Mononuclear cell (primary cell): ENCODE data around the gene SAMD4B. TPM values are rescaled to one million over a fixed set of nuclear protein-coding genes. Genes with fewer than 3 reads are reported as not detected.
"Not testable (repeated sequence)": the region's sequence is repeated elsewhere in the genome, so short reads cannot be mapped to it uniquely, and the experiment has no call there.

ENCODE experiments used
- H3K27me3 ChIP-seq: 2 replicates; pipeline ENCODE4 v1.6.0; 2011; ENCODE audit warnings: low read length, control low read depth; ENCODE audit not compliant: insufficient read depth
- H3K4me1 ChIP-seq: 2 replicates; pipeline ENCODE4 v1.5.1; 2011; ENCODE audit warnings: mild to moderate bottlenecking, low read length, control low read depth; ENCODE audit not compliant: insufficient read depth
- H3K4me3 ChIP-seq: 2 replicates; pipeline ENCODE4 v1.5.1; 2011; ENCODE audit warnings: mild to moderate bottlenecking, low read length, moderate library complexity
- H3K9me3 ChIP-seq: 2 replicates; pipeline ENCODE4 v1.5.1; 2011; ENCODE audit warnings: low read depth, mild to moderate bottlenecking, control low read depth, low read length
- total RNA-seq: library from RNA; depleted of rRNA; stranded (reverse); fragments of >200 nt; gene quantifications from one replicate; pipeline ENCODE4 v1.2.3, GENCODE V29; 2012

Gene SAMD4B
- total RNA-seq, 1 donor, result 30.0 TPM

DNA sequence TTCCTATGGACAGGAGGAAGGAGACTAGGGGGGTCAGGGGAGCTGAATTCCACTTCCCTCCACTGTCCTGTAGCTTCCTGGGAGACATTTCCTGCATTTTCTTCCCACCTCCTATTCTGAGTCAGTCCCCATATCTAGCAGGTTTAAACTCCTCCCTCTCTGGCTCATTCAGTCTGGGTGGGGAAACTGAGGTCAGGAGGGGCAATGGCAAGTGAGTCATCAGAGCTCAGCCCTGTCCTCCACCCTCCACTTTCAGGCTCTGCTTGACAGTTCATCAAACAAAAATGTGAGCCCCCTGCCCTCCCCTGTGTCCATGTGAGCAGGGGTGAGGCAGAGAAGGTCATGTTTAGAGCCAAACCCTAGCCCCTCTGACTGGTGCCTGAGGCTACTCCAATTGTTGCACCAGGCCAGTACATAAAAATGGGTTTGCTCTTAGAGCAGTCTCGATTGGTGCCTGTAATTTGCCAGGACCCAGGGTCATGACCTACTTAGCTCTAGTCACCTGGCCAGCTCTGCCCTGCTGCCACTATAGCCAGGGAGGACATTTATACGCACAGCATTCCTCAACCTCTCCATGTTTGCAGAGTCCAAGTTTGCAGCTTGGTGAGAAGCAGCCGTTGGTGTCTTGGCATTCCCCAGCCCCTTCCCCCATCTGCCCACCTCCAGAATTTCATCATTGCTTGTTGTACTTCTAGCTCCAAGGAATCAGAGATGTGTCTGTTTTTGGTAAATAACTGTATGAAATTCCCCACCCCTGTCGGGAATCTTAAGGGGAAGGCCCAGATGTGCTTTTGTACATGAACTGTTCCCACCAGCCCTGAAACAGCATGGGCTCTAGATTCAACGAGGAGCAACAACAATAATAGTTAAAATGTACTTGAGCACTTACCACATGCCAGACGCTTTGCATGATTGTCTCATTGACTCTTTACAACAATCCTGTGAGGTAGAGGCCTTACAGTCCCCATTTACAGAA lies 20.7 kb downstream of the SAMD4B start:
- Histone ChIP-seq H3K4me1 (no peaks in the 10 kb centered on the region), H3K27me3 (no peaks in the 10 kb centered on the region), H3K9me3 (no peaks in the 10 kb centered on the region), H3K4me3 (no peak overlapping the region)

DNA sequence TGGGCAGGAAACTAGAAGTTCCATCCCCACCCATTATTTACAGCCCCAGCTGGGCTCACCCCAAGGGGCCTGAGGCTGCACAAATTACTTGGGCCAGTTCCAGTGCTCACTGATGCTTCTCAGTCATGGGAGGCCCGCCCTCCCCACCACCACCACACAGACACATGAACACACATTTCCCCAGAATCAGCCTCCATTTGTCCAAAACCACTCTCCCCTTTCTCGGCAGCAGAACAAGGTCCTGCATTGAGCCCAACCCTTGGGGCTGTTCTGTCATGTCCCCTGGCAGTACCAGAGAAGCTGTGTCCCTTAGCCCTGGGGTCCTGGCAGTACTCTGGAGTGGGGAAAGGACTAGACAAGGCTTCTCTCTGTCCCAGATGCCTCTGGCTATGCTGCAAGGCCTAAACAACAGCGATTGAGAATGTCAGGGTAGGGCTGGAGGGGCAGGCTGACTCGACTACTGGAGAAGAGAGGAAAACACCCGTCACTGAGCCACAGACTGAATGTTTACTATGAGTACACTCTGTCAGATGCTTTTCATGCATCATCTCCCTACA lies 21.8 kb downstream of the SAMD4B start:
- Histone ChIP-seq H3K27me3 (no peaks in the 10 kb centered on the region), H3K4me1 (no peaks in the 10 kb centered on the region), H3K4me3 (no peak overlapping the region), H3K9me3 (no peaks in the 10 kb centered on the region)

DNA sequence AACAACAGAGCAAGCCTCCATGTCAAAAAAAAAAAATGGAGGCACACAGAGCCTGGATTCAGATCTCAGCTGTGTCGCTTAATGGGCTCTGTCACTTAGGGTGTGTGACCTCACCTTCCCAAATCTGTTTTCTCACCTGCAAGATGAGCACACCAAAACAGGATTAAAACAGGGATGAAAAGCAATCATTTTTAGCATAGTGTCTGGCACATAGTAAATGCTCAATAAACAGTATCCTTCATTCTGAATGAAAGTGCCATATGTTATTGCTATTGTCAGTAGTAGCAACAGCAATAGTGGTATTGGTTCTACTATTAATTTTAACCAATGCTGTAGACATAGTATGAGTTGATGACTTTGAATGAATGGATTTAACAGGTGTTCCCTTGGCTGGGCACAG lies 23.3 kb downstream of the SAMD4B start:
- H3K27me3 ChIP-seq, result no peaks in the 10 kb centered on the region
- H3K4me3 ChIP-seq, result no peak overlapping the region
- no peaks in the 10 kb centered on the region for H3K4me1 ChIP-seq
- no peaks in the 10 kb centered on the region for H3K9me3 ChIP-seq

DNA sequence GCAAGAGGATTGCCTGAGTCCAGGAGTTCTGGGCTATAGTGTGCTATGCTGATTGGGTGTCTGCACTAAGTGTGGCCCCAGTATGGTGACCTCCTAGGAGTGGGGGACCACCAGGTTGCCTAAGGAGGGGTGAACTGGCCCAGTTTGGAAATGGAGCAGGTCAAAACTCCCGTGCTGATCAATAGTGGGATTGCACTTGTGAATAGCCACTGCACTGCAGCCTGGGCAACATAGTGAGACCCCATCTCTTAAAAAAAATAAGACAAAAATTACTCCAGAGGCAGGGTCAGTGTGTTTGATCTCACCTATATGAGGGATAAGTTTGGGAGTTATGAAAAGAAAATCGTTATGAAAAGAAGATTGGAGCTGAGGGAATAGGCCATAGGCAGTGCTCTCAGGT lies 27.0 kb downstream of the SAMD4B start:
- Histone ChIP-seq H3K9me3 (no peaks in the 10 kb centered on the region), H3K4me1 (no peaks in the 10 kb centered on the region)

DNA sequence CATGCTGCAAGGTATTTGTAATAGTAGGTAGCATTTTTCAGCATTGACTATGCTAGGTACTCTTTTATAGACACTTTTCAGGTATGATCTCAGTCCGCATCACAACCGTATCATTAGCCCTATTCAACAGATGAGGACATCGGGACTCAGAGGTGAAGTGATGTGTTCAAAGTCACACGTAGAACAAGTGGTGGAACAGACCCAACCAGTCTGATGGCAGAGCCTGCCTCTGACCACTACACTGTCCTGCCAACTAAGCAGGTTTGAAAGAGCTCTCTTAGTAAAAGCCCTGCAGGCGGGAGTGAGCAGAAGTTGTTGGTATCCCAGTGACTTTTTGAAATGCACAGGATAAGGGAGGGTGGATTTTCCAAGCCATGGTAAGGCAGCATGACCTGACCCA lies 28.5 kb downstream of the SAMD4B start:
- no peaks in the 10 kb centered on the region for H3K9me3 ChIP-seq
- no peaks in the 10 kb centered on the region for H3K27me3 ChIP-seq

More for the DNA sequence above, 27.0 kb downstream of the SAMD4B start:
- Histone ChIP-seq H3K4me3 (no peak overlapping the region), H3K27me3 (no peaks in the 10 kb centered on the region)

DNA sequence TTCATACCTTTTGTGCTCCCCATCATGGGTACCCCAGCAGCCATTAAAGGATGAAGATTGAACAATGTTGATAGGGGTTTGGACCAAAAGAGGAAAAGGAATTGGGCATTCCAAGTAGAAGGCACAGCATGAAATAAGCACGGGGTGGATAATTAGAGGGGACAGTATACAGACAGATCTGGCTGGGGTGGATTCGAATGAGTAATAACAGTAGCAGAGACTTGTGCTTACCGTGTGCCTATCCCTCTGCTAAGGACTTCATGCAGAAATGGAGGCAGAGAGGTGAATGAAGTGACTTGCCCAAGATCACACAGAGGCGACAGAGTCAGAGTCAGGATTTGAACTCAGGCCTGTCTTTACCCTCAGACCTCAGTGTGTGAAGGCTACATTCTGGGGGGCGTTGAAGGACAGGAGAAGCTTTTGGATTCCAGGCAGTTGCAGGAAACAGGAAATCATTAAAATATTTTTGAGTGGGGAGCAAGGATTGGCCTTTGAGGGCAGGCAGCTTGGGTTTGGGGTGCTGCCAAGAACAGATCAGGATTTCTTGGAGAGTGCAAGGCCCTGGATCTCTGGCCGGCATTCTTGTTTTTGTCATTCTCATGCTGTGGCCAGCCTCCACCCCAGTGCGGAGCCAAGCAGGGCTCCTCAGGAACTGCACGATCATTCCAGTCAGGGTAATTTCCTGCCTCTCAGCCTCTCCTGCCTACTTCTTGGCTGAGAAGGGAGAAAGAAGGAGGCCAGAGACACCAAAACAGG lies 30.0 kb downstream of the SAMD4B start:
- no peaks in the 10 kb centered on the region for H3K27me3 ChIP-seq
- no peaks in the 10 kb centered on the region for H3K9me3 ChIP-seq
- no peaks in the 10 kb centered on the region for H3K4me1 ChIP-seq
- H3K4me3 ChIP-seq, result no peak overlapping the region

More for the DNA sequence above, 28.5 kb downstream of the SAMD4B start:
- Histone ChIP-seq H3K4me3 (no peak overlapping the region), H3K4me1 (no peaks in the 10 kb centered on the region)

DNA sequence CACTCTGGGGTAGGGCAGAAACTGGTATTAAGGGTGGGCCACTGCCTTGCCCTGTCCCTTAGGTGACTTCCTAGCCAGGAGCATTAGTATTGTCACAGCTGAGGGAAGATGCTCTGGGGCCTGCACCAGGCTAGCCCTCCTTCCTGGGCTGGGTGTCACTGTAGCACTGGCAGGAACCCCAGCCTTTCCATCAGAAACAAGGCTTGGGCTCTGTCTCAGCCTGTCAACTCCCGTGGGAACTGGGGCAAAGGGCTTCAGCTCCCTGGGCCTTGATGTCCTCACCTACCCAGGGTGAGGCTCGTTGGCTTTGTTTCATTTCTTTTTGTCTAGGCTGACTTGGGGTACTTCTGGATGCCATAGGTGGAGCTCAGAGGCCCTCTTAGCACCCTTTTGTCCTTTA lies 30.7 kb downstream of the SAMD4B start:
- Histone ChIP-seq H3K4me1 (no peaks in the 10 kb centered on the region), H3K27me3 (no peaks in the 10 kb centered on the region), H3K4me3 (no peak overlapping the region), H3K9me3 (no peaks in the 10 kb centered on the region)

DNA sequence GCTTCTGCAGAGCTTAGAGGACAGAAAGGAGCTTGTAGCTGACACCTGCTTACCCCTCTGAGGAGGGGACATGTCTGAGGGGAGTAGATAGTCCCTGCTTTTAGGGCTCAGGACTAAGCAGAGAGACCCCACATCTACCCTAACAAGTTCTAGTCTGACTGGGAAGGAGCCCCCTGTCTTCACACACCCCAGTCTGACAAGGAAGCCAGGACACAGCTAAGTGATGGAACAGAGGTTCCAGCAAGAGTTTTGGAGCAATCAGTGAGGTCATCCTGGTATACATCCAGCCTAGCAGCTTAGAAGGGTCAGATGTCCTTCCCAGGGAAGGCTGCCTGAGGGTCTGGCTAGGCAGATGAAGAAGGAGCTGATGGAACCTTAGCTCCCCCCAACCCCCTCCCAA lies 33.7 kb downstream of the SAMD4B start:
- no peaks in the 10 kb centered on the region for H3K9me3 ChIP-seq
- no peak overlapping the region for H3K4me3 ChIP-seq
- H3K4me1 ChIP-seq, result no peaks in the 10 kb centered on the region
- H3K27me3 ChIP-seq, result no peaks in the 10 kb centered on the region

DNA sequence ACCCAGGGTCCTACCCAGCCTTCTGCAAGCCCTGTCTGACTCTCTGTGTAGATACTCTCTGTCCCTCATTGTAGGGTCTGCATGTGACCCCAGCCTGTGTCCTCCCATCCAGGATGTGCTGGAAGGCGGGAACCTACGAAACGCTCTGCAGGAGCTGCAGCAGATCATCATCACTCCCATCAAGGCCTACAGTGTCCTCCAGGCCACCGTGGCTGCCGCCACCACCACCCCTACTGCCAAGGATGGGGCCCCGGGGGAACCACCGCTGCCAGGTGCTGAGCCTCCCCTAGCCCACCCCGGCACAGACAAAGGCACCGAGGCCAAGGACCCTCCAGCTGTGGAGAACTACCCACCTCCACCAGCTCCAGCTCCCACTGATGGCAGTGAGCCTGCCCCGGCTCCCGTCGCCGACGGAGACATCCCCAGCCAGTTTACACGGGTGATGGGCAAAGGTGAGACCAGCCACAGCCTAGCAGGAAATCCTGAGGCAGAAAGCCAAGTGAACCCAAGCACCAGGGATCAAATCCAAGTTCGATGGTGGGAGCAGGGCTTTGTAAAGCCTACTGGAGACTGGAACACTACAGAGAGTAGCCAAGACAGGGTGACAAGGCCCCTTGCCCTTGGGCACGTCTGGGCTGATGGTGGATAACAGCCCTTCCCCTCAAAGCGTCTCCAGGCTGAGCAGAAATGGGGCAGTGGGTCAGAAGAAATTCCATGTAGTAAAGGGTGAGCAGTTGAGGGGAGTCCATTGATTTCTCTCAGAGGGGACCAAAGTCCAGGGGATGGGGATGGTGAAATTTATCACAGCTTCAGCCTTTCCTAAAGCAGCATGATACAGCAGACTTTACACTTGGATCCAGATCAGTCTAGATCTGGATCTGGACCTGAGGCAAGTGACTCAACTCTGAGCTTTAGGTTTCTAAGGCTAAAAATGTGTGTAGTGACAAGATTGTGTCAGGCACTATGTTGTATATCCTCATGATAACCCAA lies 35.4 kb downstream of the SAMD4B start:
- Histone ChIP-seq H3K27me3 (no peaks in the 10 kb centered on the region), H3K4me1 (no peaks in the 10 kb centered on the region), H3K9me3 (no peaks in the 10 kb centered on the region), H3K4me3 (no peak overlapping the region)

DNA sequence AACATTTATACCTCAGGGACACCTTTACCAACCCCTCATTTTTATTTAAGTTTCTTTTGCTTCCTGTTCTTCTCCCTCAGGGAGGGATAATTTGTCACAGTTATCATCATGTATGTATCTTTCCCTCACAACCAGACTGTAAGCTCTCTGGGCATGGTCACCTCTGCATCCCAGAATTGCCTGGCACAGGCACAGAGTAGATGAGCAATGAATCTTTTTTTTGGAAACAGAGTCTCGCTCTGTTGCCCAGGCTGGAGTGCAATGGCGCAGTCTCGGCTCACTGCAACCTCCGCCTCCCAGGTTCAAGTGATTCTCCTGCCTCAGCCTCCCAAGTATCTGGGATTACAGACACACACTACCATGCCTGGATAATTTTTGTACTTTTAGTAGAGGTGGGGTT lies 37.1 kb downstream of the SAMD4B start:
- H3K4me3 ChIP-seq, H3K9me3 ChIP-seq, H3K4me1 ChIP-seq, H3K27me3 ChIP-seq: not testable (repeated sequence)

DNA sequence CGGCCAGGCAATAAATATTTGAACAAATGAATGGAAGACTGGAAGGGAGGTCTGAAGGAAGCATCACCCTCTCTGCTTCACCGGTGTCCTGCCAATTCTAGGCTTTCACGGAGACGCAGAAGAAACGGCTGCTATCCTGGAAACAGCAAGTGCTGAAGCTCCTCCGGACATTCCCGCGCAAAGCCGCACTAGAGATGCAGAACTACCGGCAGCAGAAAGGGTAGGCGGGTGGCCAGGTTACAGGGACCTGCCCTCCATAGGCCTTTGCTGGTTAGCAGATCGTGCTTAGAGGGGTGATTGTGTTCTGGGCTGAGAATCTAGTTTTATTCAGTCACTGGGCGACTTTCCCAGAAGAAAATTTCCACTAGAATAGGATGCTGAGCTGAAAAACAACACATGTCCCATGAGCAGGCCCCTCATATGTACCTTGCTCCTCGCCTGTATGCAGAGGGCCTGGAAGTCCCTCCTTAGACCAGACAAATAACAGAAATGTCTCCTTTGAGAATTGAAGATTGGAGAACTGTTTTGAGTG lies 37.7 kb downstream of the SAMD4B start:
- Histone ChIP-seq H3K4me1 (no peaks in the 10 kb centered on the region), H3K9me3 (no peaks in the 10 kb centered on the region), H3K27me3 (no peaks in the 10 kb centered on the region), H3K4me3 (no peak overlapping the region)

DNA sequence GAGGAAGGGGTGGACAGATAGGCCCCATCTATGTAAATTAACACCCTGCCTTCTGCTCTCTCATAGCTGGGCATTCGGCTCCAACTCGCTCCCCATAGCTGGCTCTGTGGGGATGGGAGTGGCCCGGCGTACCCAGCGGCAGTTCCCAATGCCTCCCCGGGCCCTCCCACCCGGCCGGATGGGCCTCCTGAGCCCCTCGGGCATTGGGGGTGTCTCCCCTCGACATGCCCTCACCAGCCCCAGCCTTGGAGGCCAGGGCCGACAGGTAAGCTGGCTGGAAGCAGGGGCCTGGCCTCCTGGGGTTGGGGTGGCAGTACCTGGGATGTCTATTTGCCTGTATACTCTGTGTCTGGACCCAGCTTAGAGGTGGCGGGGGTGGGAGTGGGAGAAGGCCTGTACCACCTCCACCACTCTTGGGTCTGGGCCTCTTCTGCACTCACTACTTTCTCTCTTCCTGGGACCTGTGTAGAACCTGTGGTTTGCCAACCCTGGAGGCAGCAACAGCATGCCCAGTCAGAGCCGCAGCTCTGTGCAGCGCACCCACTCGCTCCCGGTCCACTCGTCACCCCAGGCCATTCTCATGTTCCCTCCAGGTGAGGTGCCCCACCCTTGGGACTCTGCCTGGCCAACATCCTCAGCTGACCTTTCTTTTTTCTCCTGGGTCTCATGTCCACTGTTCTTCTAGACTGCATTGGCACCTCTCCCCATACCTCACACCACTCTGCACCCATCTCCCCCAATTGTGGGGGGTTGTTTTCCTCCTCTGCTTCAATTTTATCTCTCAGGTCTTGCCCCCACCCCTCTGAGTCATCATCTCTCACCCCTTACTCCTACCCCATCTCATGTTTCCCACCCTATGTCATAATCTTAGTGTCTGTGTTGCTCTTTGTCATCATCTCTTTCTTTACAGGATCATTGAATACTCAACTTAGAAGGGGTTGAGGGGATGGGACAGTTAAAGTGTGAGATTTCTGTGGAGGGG lies 38.6 kb downstream of the SAMD4B start:
- no peaks in the 10 kb centered on the region for H3K27me3 ChIP-seq
- H3K4me3 ChIP-seq, result no peak overlapping the region
- no peaks in the 10 kb centered on the region for H3K9me3 ChIP-seq
- no peaks in the 10 kb centered on the region for H3K4me1 ChIP-seq

DNA sequence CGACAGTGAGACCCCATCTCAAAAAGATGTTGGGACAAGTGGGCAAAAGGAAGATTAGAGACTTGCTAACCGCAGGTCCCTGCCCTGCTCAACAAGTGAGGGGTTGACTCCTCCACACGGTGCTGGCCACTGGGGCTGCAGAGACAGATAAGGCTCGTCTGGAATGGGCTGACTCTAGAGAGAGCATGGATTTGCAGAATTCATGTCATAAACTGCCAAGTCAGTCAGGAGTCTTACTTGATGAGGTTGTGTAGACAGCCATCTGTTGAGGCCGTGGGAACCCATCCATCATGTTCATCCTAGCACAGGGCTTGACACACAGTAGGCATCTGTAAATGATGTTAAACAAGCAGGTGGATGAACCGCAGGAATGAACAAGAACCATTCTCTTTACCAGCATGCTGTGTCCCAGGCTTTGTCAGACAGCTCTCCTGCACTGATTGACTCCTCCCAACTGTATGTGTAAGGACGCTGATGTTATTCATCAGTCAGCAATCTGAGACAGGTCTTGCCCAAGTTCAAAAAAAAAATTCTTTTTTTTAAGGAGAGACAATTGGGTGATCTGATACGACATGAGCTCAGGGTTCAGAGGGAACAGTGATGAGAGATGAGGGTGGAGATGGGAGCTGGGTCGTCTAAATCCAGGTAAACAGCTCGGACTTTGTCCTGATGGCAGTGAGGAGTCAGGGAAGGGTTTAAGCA lies 39.8 kb downstream of the SAMD4B start:
- H3K4me1 ChIP-seq, result no peaks in the 10 kb centered on the region
- no peaks in the 10 kb centered on the region for H3K27me3 ChIP-seq
- H3K9me3 ChIP-seq, result no peaks in the 10 kb centered on the region
- no peak overlapping the region for H3K4me3 ChIP-seq
